Measurements from ENCODE around the gene PDE4B. TPM values are rescaled to one million over a fixed set of nuclear protein-coding genes. Genes with fewer than 3 reads are reported as not detected.

Gene PDE4B
- total and polyA plus RNA-seq, 2 of the 13 experiments (the other 11 are each of a cell fraction or from before 2014, with no cell fraction given), result not detected

DNA sequence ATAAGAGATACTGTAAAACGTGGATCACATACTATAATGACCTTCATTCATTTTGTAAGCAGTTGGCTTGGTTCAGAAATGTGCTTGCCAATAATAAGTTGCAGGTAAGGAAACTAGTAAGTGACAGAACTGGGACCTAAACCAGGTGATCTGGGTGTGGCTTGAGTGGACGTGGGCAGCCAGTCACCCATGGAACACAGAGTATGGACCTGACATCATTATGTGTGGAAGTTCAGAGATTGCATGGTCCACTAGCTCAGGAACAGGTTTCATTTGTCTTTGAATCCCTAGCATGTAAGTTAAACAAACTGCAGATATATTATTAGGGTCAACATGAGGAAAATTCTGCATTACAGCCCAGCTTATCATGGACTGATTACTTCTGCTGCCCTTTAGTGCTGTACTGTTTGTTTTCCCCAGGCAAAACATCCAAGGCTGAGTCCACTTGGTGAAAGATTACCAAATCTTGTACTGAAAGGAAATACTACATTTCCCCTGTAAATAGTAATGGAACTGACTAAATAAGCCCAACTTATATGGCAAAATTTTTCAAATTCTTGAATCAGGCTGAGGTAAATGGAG is 414.0 kb downstream of the PDE4B start (continued):
- TF ChIP-seq, protein P1, sequence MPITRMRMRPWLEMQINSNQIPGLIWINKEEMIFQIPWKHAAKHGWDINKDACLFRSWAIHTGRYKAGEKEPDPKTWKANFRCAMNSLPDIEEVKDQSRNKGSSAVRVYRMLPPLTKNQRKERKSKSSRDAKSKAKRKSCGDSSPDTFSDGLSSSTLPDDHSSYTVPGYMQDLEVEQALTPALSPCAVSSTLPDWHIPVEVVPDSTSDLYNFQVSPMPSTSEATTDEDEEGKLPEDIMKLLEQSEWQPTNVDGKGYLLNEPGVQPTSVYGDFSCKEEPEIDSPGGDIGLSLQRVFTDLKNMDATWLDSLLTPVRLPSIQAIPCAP (CRISPR knock-in tag; IDR thresholded peaks at IDR 0.05; ENCODE audit: low read depth), result no peak

DNA sequence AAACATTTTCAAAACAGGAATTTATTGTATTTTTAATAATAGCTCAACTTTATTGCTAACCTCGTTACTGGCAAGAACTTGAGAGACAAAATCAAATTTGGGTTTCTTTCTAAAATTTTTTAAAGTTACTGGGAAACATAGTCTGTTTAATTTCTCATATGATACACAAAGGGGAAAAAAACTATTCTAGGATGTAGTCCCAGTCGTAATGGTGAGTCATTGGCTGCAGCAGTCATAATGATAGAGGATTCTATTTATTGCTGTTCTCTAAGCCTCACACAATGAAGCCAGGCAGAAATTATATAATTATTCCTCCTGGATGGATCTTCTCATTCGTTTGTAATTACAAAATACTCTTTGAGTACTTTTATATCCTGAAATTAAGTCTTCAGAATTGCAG is 414.8 kb downstream of the PDE4B start:
- peaks cover 6% of the 10 kb centered on the region; the same call in 1 of the 2 replicates for H3K9me3 ChIP-seq (ENCODE audit: low read length)
- H3K4me3 ChIP-seq (replicated peaks in 1 of 3; ENCODE audit: insufficient read depth in 1 of 3, low read depth in 2 of 3, low read length in 3 of 3), result no peak overlapping the region
- no peak overlapping the region for H3K4me2 ChIP-seq (ENCODE audit: low read depth, low read length)
- no peaks in the 10 kb centered on the region for H3K79me2 ChIP-seq (ENCODE audit: insufficient read depth, low read length)
- no peaks in the 10 kb centered on the region for H3K4me1 ChIP-seq (ENCODE audit: insufficient read depth, low read length)
- H2AFZ ChIP-seq (ENCODE audit: low read length), result no peak overlapping the region
- ChIA-PET CTCF (ENCODE audit: low intra/inter-chr PET ratio, low total read pairs) (no interaction called here), POLR2A (no interaction called here)
- ATAC-seq (no peak), FAIRE-seq (no peak), DNase-seq (ENCODE audit: low spot score) (no peak)
- no peak overlapping the region for H3K9ac ChIP-seq (ENCODE audit: insufficient read depth, low read depth, low read length)
- 0% methylated on average over 3 of the region's 3 CpGs for WGBS (ENCODE audit: low lambda C conversion rate)
- no TSS peak for BruUV-seq (replicated peaks)
- H4K20me1 ChIP-seq (ENCODE audit: insufficient read depth, low read length), result no peaks in the 10 kb centered on the region
- H3K27me3 ChIP-seq (ENCODE audit: control insufficient read depth in 1 of 2, insufficient read depth in 2 of 2, low read length in 2 of 2), result no peaks in the 10 kb centered on the region
- H3K27ac ChIP-seq (ENCODE audit: extremely low read length, insufficient read depth, low read length), result no peak overlapping the region
- H3K36me3 ChIP-seq (replicated peaks in 1 of 2; ENCODE audit: control insufficient read depth in 1 of 2, insufficient read depth in 2 of 2, low read length in 2 of 2), result no peaks in the 10 kb centered on the region
- intact Hi-C loops (cut with micrococcal nuclease; ENCODE audit: unreplicated experiment), result no loop called here
- in situ Hi-C loops (cut with HindIII; ENCODE audit: extremely low pct_ligation_motif_present, low pct_unique_long_range_greater_than_20kb), result no loop called here
- TF ChIP-seq ZNF10 (CRISPR knock-in tag; IDR thresholded peaks at IDR 0.05; ENCODE audit: borderline replicate concordance, low read depth) (no peak), ZNF546 (CRISPR knock-in tag; conservative IDR thresholded peaks at IDR 0.05) (no peak), SOX13 (IDR thresholded peaks at IDR 0.05) (no peak), SOX13 (CRISPR knock-in tag; conservative IDR thresholded peaks at IDR 0.05 in 1 of 2, IDR thresholded peaks at IDR 0.05 in 1 of 2) (no peak), CBFB (CRISPR knock-in tag; IDR thresholded peaks at IDR 0.05) (no peak), ZNF720 (CRISPR knock-in tag; IDR thresholded peaks at IDR 0.05) (no peak), CBX2 (IDR thresholded peaks at IDR 0.05; ENCODE audit: low read depth, low read length) (no peak), CBX2 (CRISPR knock-in tag; IDR thresholded peaks at IDR 0.05; ENCODE audit: low read depth) (no peak), PAF1 (CRISPR knock-in tag; IDR thresholded peaks at IDR 0.05) (no peak), U2AF2 (IDR thresholded peaks at IDR 0.05; ENCODE audit: low read depth, low read length) (no peak), NAIF1 (CRISPR knock-in tag; IDR thresholded peaks at IDR 0.05; ENCODE audit: borderline replicate concordance) (no peak), SNAPC2 (CRISPR knock-in tag; IDR thresholded peaks at IDR 0.05) (no peak)
- TF ChIP-seq, protein P2, sequence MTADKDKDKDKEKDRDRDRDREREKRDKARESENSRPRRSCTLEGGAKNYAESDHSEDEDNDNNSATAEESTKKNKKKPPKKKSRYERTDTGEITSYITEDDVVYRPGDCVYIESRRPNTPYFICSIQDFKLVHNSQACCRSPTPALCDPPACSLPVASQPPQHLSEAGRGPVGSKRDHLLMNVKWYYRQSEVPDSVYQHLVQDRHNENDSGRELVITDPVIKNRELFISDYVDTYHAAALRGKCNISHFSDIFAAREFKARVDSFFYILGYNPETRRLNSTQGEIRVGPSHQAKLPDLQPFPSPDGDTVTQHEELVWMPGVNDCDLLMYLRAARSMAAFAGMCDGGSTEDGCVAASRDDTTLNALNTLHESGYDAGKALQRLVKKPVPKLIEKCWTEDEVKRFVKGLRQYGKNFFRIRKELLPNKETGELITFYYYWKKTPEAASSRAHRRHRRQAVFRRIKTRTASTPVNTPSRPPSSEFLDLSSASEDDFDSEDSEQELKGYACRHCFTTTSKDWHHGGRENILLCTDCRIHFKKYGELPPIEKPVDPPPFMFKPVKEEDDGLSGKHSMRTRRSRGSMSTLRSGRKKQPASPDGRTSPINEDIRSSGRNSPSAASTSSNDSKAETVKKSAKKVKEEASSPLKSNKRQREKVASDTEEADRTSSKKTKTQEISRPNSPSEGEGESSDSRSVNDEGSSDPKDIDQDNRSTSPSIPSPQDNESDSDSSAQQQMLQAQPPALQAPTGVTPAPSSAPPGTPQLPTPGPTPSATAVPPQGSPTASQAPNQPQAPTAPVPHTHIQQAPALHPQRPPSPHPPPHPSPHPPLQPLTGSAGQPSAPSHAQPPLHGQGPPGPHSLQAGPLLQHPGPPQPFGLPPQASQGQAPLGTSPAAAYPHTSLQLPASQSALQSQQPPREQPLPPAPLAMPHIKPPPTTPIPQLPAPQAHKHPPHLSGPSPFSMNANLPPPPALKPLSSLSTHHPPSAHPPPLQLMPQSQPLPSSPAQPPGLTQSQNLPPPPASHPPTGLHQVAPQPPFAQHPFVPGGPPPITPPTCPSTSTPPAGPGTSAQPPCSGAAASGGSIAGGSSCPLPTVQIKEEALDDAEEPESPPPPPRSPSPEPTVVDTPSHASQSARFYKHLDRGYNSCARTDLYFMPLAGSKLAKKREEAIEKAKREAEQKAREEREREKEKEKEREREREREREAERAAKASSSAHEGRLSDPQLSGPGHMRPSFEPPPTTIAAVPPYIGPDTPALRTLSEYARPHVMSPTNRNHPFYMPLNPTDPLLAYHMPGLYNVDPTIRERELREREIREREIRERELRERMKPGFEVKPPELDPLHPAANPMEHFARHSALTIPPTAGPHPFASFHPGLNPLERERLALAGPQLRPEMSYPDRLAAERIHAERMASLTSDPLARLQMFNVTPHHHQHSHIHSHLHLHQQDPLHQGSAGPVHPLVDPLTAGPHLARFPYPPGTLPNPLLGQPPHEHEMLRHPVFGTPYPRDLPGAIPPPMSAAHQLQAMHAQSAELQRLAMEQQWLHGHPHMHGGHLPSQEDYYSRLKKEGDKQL (CRISPR knock-in tag; IDR thresholded peaks at IDR 0.05; ENCODE audit: low read depth), result no peak
- TF ChIP-seq, protein P3, sequence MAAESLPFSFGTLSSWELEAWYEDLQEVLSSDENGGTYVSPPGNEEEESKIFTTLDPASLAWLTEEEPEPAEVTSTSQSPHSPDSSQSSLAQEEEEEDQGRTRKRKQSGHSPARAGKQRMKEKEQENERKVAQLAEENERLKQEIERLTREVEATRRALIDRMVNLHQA (CRISPR knock-in tag; IDR thresholded peaks at IDR 0.05), result no peak
- TF ChIP-seq, protein P4, sequence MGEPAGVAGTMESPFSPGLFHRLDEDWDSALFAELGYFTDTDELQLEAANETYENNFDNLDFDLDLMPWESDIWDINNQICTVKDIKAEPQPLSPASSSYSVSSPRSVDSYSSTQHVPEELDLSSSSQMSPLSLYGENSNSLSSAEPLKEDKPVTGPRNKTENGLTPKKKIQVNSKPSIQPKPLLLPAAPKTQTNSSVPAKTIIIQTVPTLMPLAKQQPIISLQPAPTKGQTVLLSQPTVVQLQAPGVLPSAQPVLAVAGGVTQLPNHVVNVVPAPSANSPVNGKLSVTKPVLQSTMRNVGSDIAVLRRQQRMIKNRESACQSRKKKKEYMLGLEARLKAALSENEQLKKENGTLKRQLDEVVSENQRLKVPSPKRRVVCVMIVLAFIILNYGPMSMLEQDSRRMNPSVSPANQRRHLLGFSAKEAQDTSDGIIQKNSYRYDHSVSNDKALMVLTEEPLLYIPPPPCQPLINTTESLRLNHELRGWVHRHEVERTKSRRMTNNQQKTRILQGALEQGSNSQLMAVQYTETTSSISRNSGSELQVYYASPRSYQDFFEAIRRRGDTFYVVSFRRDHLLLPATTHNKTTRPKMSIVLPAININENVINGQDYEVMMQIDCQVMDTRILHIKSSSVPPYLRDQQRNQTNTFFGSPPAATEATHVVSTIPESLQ (CRISPR knock-in tag; conservative IDR thresholded peaks at IDR 0.05), result no peak

Data from HepG2 (cell line).